ENCODE measurements around the gene ORMDL1. TPM values are rescaled to one million over a fixed set of nuclear protein-coding genes. Genes with fewer than 3 reads are reported as not detected.

Gene ORMDL1
- total RNA-seq, 1 experiment from 2014 or later, result 38.4 TPM

DNA sequence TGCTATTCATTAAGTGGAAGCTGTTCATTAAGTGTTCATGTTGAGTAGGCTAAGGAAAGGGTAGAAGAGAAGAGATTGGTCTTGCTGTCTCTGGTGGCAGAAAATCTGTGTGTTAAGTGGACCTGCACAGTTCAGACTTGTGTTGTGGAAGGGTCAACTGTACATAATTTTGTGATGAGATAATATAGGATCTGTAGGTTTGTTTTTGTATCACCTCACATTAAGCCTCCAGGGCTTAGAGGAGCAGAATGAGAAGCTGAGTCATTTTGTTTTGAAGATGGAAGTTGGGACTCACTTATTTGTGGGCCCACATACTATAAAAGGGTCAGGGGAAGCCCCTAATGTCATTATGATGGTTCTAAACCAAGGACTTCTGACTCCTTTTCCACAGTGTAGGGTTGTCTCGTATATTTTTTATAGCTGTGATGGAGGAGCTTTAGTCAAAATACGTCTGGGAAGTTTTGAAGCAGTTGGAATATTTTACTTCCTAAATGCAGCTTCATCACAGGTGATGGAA, 18.3 kb upstream of the ORMDL1 start:
- DNase-seq (ENCODE audit: low spot score), result no peak
- TF ChIP-seq ZNF138 (CRISPR knock-in tag; conservative IDR thresholded peaks at IDR 0.05) (no peak), JAZF1 (CRISPR knock-in tag; IDR thresholded peaks at IDR 0.05) (no peak), CREM (CRISPR knock-in tag; IDR thresholded peaks at IDR 0.05) (no peak), TCF7 (CRISPR knock-in tag; IDR thresholded peaks at IDR 0.05; ENCODE audit: low read depth) (no peak), CREB1 (CRISPR knock-in tag; IDR thresholded peaks at IDR 0.05) (no peak), SP1 (CRISPR knock-in tag; conservative IDR thresholded peaks at IDR 0.05) (no peak), PRRX2 (CRISPR knock-in tag; IDR thresholded peaks at IDR 0.05) (no peak), OVOL2 (CRISPR knock-in tag; IDR thresholded peaks at IDR 0.05; ENCODE audit: borderline replicate concordance) (no peak), GABPB1 (CRISPR knock-in tag; IDR thresholded peaks at IDR 0.05) (no peak), SMAD3 (CRISPR knock-in tag; IDR thresholded peaks at IDR 0.05; ENCODE audit: borderline replicate concordance) (no peak)
- TF ChIP-seq, protein P1, sequence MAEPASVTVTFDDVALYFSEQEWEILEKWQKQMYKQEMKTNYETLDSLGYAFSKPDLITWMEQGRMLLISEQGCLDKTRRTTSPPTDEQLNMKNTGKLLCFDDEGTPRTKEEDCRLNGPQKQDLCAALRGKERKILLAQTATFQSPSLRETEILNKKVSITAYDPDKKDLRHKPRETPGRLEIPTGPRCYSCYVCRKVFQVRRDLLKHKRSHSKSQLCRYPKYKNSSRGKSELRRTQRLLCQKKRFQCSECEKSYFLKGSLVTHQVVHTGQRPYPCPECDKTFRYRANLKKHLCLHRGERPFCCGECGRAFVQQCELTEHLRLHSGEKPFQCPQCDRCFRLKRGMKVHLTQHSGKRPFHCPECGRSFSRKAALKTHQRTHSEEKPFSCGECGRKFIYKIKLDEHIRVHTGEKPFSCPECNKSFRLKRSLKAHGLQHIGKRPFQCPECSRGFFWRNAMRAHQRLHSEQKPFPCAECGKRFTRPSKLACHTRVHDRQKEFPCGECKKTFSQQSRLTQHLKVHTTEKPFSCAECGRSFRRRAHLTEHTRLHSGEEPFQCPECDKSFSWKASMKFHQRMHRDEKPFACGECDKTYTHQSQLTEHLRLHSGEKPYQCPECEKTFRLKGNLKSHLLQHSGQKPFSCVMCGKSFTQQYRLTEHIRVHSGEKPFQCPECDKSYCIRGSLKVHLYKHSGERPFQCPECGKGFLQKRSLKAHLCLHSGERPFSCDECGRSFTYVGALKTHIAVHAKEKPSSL (CRISPR knock-in tag; conservative IDR thresholded peaks at IDR 0.05), result no peak
- TF ChIP-seq, protein P2, sequence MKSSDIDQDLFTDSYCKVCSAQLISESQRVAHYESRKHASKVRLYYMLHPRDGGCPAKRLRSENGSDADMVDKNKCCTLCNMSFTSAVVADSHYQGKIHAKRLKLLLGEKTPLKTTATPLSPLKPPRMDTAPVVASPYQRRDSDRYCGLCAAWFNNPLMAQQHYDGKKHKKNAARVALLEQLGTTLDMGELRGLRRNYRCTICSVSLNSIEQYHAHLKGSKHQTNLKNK (CRISPR knock-in tag; IDR thresholded peaks at IDR 0.05), result no peak
- TF ChIP-seq, protein P3, sequence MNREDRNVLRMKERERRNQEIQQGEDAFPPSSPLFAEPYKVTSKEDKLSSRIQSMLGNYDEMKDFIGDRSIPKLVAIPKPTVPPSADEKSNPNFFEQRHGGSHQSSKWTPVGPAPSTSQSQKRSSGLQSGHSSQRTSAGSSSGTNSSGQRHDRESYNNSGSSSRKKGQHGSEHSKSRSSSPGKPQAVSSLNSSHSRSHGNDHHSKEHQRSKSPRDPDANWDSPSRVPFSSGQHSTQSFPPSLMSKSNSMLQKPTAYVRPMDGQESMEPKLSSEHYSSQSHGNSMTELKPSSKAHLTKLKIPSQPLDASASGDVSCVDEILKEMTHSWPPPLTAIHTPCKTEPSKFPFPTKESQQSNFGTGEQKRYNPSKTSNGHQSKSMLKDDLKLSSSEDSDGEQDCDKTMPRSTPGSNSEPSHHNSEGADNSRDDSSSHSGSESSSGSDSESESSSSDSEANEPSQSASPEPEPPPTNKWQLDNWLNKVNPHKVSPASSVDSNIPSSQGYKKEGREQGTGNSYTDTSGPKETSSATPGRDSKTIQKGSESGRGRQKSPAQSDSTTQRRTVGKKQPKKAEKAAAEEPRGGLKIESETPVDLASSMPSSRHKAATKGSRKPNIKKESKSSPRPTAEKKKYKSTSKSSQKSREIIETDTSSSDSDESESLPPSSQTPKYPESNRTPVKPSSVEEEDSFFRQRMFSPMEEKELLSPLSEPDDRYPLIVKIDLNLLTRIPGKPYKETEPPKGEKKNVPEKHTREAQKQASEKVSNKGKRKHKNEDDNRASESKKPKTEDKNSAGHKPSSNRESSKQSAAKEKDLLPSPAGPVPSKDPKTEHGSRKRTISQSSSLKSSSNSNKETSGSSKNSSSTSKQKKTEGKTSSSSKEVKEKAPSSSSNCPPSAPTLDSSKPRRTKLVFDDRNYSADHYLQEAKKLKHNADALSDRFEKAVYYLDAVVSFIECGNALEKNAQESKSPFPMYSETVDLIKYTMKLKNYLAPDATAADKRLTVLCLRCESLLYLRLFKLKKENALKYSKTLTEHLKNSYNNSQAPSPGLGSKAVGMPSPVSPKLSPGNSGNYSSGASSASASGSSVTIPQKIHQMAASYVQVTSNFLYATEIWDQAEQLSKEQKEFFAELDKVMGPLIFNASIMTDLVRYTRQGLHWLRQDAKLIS (CRISPR knock-in tag; IDR thresholded peaks at IDR 0.05; ENCODE audit: borderline replicate concordance), result no peak
- TF ChIP-seq, protein P4, sequence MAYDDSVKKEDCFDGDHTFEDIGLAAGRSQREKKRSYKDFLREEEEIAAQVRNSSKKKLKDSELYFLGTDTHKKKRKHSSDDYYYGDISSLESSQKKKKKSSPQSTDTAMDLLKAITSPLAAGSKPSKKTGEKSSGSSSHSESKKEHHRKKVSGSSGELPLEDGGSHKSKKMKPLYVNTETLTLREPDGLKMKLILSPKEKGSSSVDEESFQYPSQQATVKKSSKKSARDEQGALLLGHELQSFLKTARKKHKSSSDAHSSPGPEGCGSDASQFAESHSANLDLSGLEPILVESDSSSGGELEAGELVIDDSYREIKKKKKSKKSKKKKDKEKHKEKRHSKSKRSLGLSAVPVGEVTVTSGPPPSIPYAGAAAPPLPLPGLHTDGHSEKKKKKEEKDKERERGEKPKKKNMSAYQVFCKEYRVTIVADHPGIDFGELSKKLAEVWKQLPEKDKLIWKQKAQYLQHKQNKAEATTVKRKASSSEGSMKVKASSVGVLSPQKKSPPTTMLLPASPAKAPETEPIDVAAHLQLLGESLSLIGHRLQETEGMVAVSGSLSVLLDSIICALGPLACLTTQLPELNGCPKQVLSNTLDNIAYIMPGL (CRISPR knock-in tag; IDR thresholded peaks at IDR 0.05), result no peak
- TF ChIP-seq, protein P5, sequence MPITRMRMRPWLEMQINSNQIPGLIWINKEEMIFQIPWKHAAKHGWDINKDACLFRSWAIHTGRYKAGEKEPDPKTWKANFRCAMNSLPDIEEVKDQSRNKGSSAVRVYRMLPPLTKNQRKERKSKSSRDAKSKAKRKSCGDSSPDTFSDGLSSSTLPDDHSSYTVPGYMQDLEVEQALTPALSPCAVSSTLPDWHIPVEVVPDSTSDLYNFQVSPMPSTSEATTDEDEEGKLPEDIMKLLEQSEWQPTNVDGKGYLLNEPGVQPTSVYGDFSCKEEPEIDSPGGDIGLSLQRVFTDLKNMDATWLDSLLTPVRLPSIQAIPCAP (CRISPR knock-in tag; IDR thresholded peaks at IDR 0.05), result no peak
- Mint-ChIP-seq H3K9me3 (no peaks in the 10 kb centered on the region), H3K4me3 (no peak overlapping the region), H3K4me1 (no peaks in the 10 kb centered on the region), H3K27me3 (ENCODE audit: low read depth) (no peaks in the 10 kb centered on the region), H3K27ac (0 out of 2 replicates have a peak overlapping the region, but pooled peaks have one; percentile 37), H3K36me3 (peaks cover 31% of the 10 kb centered on the region)
- ATAC-seq, result no peak
- POLR2A ChIA-PET, result interaction anchor here (1.2 kb wide), 1 partner anchor 18 kb away, joined by 3 read pairs; the partner anchor contains the start of genes ORMDL1 and PMS1
- CTCF ChIA-PET, result no interaction called here

DNA sequence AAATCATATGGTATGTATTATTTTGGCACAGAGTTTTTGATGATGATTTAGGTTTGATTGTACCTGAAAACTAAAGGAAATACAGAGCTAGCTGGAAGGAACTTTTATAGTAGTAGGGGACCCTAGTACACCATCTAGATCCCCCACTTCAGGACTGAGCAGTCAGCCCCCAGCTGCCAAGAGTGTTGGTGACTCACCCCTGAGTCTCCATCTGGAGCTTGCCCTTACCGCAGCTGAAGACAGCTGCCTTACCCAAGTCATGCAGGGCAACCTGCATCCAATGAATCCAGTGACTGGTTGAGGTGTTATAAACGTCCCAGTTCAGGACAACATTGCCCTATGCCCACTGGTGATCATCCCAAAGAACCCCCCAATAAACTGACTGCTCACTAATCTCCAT, 15.4 kb upstream of the ORMDL1 start:
- Mint-ChIP-seq H3K36me3 (peaks cover 30% of the 10 kb centered on the region), H3K9me3 (no peaks in the 10 kb centered on the region), H3K27ac (no peak overlapping the region), H3K4me1 (no peaks in the 10 kb centered on the region), H3K4me3 (no peak overlapping the region), H3K27me3 (ENCODE audit: low read depth) (no peaks in the 10 kb centered on the region)
- no peak for ATAC-seq
- ChIA-PET CTCF (no interaction called here), POLR2A (no interaction called here)
- no peak for TF ChIP-seq TP53 (CRISPR knock-in tag; IDR thresholded peaks at IDR 0.05)
- TF ChIP-seq ZNF232 (CRISPR knock-in tag; IDR thresholded peaks at IDR 0.05), result no peak
- no peak for TF ChIP-seq RORB (CRISPR knock-in tag; IDR thresholded peaks at IDR 0.05)
- TF ChIP-seq, protein P6, sequence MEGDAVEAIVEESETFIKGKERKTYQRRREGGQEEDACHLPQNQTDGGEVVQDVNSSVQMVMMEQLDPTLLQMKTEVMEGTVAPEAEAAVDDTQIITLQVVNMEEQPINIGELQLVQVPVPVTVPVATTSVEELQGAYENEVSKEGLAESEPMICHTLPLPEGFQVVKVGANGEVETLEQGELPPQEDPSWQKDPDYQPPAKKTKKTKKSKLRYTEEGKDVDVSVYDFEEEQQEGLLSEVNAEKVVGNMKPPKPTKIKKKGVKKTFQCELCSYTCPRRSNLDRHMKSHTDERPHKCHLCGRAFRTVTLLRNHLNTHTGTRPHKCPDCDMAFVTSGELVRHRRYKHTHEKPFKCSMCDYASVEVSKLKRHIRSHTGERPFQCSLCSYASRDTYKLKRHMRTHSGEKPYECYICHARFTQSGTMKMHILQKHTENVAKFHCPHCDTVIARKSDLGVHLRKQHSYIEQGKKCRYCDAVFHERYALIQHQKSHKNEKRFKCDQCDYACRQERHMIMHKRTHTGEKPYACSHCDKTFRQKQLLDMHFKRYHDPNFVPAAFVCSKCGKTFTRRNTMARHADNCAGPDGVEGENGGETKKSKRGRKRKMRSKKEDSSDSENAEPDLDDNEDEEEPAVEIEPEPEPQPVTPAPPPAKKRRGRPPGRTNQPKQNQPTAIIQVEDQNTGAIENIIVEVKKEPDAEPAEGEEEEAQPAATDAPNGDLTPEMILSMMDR (IDR thresholded peaks at IDR 0.05), result no peak
- DNase-seq (ENCODE audit: low spot score), result no peak

Measured in WTC11 (cell line).